ENCODE measurements around the gene PPM1B. TPM values are rescaled to one million over a fixed set of nuclear protein-coding genes. Genes with fewer than 3 reads are reported as not detected.
A peak's percentile ranks its signal among the peaks of the same experiment; 100 is the strongest.
"Not testable (repeated sequence)": the region's sequence is repeated elsewhere in the genome, so short reads cannot be mapped to it uniquely, and the experiment has no call there.

The PPM1B gene
- total RNA-seq, 4 donors from 2014 or later = 43.7 to 79.2 (median 57.3) TPM

GRCh38 chr2:44245083-44245861 lies 76.6 kb downstream of the PPM1B start:
- TF ChIP-seq CTCF (IDR thresholded peaks at IDR 0.05) (no peak), POLR2A (IDR thresholded peaks at IDR 0.05) (no peak)
- Histone ChIP-seq H3K36me3 (no peaks in the 10 kb centered on the region), H3K27me3 (no peaks in the 10 kb centered on the region), H3K27ac (peak overlapping the region in 3 of 4 donors; percentile 29 to 84 (median 62)), H3K9me3 (no peaks in the 10 kb centered on the region), H3K4me1 (peaks cover 0 to 9% (median 0%) of the 10 kb centered on the region in 4 donors), H3K4me3 (peak overlapping the region in 2 of 4 donors; percentile 38 to 40)
- DNase-seq = no peak

- peaks cover 0 to 9% (median 0%) of the 10 kb centered on the region in 4 donors for H3K4me1 ChIP-seq
- H3K36me3 ChIP-seq = no peaks in the 10 kb centered on the region
- no peaks in the 10 kb centered on the region for H3K9me3 ChIP-seq
- DNase-seq = no peak
- H3K4me3 ChIP-seq = no peak overlapping the region
- H3K27ac ChIP-seq = no peak overlapping the region
- no peak for TF ChIP-seq POLR2A (IDR thresholded peaks at IDR 0.05)
- no peak for TF ChIP-seq CTCF (IDR thresholded peaks at IDR 0.05)
- H3K27me3 ChIP-seq = no peaks in the 10 kb centered on the region
These were observed 77.8 kb downstream of the PPM1B start for GRCh38 chr2:44246436-44246835.

GRCh38 chr2:44246840-44247369 lies 78.2 kb downstream of the PPM1B start:
- DNase-seq = no peak
- Histone ChIP-seq H3K27me3 (no peaks in the 10 kb centered on the region), H3K4me3 (no peak overlapping the region), H3K9me3 (no peaks in the 10 kb centered on the region), H3K27ac (no peak overlapping the region), H3K36me3 (no peaks in the 10 kb centered on the region), H3K4me1 (peaks cover 0 to 9% (median 0%) of the 10 kb centered on the region in 4 donors)
- TF ChIP-seq POLR2A (IDR thresholded peaks at IDR 0.05) = no peak

DNA sequence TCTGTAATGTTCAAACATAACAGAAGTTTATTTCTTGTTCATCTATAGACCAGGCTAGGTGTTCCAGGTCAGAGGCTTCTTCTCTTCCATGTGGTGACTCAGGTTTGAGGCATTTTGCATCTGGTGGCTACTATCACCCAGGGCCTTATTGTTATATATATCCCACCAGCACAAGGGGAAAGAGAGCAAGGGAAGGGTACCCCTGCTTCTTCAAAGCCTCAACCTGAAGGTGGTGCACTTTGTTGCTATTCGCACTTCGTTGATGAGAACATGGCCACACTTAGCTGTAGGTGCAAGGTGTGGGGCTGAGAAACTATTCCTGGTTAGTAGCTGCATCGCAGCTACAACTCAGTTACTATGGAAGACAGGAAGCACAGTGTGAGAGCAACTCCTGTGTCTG lies 79.2 kb downstream of the PPM1B start:
- peaks cover 0 to 9% (median 0%) of the 10 kb centered on the region in 4 donors for H3K4me1 ChIP-seq
- no peak overlapping the region for H3K27ac ChIP-seq
- no peak for DNase-seq

DNA sequence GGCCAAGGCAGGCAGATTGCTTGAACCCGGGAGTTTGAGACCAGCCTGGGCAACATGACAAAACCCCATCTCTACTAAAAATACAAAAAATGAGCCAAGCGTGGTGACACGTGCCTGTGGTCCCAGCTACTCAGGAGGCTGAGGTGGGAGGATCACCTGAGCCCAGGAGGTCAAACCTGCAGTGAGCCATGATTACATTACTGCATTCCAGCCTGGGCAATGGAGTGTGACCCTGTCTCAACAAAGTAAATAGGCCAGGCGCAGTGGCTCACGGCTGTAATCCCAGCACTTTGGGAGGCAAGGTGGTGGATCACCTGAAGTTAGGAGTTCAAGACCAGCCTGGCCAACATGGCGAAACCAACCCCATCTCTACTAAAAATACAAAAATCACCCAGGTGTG lies 80.6 kb downstream of the PPM1B start:
- not testable (repeated sequence) for H3K27me3 ChIP-seq, DNase-seq, H3K4me3 ChIP-seq, H3K36me3 ChIP-seq, H3K9me3 ChIP-seq, H3K27ac ChIP-seq, H3K4me1 ChIP-seq

More for the DNA sequence above, 79.2 kb downstream of the PPM1B start:
- Histone ChIP-seq H3K4me3 (no peak overlapping the region), H3K9me3 (no peaks in the 10 kb centered on the region), H3K36me3 (no peaks in the 10 kb centered on the region), H3K27me3 (no peaks in the 10 kb centered on the region)
- no peak for TF ChIP-seq POLR2A (IDR thresholded peaks at IDR 0.05)
- TF ChIP-seq CTCF (IDR thresholded peaks at IDR 0.05) = no peak

- no peak for TF ChIP-seq CTCF (IDR thresholded peaks at IDR 0.05)
- TF ChIP-seq POLR2A (IDR thresholded peaks at IDR 0.05) = no peak
- no peaks in the 10 kb centered on the region for H3K9me3 ChIP-seq
- H3K27me3 ChIP-seq = no peaks in the 10 kb centered on the region
- H3K36me3 ChIP-seq = no peaks in the 10 kb centered on the region
- peaks cover 0 to 9% (median 0%) of the 10 kb centered on the region in 4 donors for H3K4me1 ChIP-seq
- no peak for DNase-seq
- no peak overlapping the region for H3K27ac ChIP-seq
- H3K4me3 ChIP-seq = no peak overlapping the region
These were observed 81.7 kb downstream of the PPM1B start for GRCh38 chr2:44250376-44250775.
